ENCODE data around the gene ABHD2.
"Not testable (repeated sequence)": the region's sequence is repeated elsewhere in the genome, so short reads cannot be mapped to it uniquely, and the experiment has no call there.

ABHD2 gene

GRCh38 chr15:89122505-89123180 is 34.4 kb downstream of the ABHD2 start:
- DNase-seq = no peak

- no peak for DNase-seq
Measured at GRCh38 chr15:89123181-89123525, 34.9 kb downstream of the ABHD2 start.

DNA sequence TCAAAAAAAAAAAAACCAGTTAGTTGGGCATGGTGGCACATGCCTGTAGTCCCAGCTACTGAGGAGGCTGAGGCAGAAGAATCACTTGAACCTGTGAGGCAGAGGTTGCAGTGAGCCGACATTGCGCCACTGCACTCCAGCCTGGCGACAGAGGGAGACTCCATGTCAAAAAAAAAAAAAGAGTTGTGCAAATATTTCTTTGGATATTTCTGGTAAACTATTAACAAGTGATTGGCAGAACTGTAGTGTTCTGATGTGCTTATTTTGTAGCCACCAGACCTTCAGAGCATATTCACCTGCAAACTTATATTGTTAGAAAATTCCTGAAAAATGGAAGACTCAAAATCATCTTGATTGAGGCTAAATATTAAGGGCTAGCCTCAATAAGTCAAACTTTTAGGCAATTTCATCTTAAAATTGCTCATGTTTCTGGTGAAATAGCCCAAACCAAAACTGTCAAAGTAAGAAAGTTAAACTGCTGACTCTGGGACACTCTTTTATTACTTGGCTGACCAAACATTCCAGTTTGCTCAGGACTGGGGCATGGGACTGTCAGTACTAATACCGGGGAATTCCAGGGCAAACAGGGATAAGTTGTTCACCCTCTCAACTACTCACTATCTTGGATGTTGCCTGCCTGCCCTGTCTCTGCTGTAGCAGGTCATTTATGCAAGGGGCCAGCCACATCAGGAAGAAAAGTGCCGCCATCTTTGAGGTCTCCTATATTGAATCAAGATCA is 37.0 kb downstream of the ABHD2 start:
- no peak for DNase-seq

DNA sequence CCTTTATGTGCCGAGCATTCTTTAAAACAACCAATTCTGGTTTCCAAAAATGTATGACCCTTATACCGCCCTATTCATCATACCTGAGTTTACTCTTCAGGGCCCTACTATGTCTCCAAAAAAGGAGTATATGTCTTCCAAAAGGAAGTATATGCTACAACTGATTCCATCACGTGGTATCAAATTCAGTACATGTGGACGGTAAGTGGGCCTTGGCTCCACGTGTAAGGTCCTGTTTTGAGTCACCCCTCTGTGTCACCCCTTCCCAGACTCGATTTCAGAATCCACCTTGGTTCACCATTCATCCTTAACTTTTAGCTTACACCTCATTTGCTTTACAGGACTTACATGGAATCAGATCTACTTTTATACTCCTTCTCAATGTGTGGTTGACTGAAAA is 37.8 kb downstream of the ABHD2 start:
- no peak for DNase-seq

- DNase-seq = no peak
Measured at GRCh38 chr15:89127054-89127702, 38.9 kb downstream of the ABHD2 start.

GRCh38 chr15:89128320-89129122 is 40.3 kb downstream of the ABHD2 start:
- DNase-seq = no peak

DNA sequence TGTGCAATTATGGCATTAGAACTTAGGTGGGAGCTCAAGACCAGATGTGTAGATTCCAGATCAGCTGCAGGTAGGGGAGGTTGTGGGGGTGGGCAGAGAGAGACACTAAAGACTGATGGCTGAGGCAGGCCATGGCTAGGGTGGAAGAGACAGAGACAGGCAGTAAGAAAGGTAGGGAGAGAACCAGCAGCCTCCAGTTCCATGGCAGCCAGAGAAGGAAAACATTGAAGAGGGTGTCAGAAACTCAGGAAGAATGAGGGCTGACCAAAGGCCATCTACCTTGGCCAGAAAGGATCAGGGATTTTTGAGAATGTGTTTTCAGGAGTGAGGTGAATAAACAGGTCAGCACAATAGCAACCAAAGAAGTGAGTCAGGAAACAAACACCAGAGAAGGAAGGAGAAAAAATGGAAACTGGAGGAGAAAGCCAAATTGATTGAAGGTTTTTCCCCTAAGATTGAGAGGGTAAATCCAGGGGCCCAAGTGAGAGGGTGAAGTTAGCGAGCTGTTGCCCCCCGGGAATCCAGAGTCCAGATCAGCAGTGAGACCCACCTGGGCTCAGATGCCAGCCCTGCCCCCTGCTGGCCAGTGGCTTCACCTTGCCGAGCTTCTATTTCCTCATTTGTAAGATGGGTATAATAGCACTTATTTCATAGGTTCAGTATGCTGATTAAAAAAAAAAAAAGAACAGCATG is 41.0 kb downstream of the ABHD2 start:
- peak; percentile 62 for DNase-seq

- no peak for DNase-seq
Measured at GRCh38 chr15:89129816-89130134, 41.5 kb downstream of the ABHD2 start.

GRCh38 chr15:89130201-89130600 is 41.9 kb downstream of the ABHD2 start:
- DNase-seq = no peak

GRCh38 chr15:89131731-89132130 is 43.5 kb downstream of the ABHD2 start:
- DNase-seq = no peak

DNA sequence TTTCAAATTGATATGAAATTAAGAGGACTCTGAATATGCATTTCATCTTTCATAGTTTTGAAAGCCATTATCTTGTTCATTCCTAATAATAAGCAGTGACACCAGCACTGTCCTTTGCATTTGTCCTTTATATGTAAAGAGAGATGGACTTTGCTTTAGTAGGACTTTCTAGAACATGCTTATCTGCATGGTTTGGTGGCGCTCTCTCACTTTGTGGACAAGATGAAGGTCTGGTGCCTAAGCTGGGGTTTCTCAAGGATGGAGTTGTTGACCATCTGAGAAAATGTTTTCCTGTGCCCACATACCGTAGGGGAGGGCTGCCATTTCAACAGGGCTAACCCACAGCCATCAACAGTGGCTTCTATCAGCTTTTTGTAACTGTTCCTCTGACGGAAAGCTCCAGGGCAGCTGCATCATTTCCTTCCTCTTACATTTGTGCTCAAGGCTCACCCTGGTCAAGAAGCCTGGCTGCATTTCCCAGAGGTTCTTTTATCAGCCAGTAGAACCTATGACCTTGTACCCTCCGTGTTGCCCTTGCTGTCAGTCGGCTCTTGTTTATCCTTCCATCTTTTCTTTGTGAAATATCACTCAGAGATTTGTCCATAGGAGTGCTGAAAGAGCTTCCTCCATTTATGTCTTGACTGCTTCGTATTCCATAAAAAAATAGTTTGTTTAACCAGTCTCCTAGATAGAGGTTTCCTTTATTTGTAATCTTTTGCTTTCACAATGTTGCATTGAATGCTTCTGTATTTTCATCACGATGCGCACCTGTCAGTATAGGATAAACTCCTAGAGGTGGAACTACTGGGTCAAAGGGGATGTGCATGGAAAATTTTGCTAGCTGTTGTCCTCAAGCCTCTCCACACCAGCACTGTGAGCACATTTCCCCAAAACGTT is 44.6 kb downstream of the ABHD2 start:
- no peak for DNase-seq

DNA sequence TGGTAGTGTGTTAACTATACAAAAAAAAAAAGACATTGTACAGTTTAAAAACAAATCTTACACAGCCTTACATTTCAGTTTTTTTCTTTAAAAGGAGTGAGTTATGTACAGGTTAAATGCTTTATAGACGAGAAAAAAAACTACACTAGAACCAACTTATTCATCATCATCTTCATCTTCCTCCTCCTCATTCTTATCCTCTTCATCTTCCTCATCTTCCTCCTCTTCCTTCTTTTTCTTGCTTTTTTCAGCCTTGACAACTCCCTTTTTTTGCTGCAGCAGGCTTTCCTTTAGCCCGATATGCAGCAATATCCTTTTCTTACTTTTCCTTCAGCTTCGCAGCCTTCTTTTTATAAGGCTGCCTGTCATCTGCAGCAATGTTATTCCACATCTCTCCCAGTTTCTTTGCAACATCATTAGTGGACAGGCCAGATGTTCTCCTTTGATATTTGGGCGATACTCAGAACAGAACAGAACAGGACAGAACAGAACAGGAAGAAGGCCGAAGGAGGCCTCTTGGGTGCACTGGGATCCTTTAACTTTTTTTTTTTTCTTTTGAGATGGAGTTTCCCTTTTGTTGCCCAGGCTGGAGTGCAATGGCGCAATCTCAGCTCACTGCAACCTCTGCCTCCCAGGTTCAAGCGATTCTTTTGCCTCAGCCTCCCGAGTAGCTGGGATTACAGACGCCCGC is 47.3 kb downstream of the ABHD2 start:
- DNase-seq = not testable (repeated sequence)

GRCh38 chr15:89136078-89136806 is 48.0 kb downstream of the ABHD2 start:
- no peak for DNase-seq

GRCh38 chr15:89136818-89137772 is 48.8 kb downstream of the ABHD2 start:
- DNase-seq = no peak

GRCh38 chr15:89137926-89138325 is 49.7 kb downstream of the ABHD2 start:
- no peak for DNase-seq

GRCh38 chr15:89138999-89139612 is 50.9 kb downstream of the ABHD2 start:
- no peak for DNase-seq

GRCh38 chr15:89139613-89140499 is 51.6 kb downstream of the ABHD2 start:
- DNase-seq = no peak

DNA sequence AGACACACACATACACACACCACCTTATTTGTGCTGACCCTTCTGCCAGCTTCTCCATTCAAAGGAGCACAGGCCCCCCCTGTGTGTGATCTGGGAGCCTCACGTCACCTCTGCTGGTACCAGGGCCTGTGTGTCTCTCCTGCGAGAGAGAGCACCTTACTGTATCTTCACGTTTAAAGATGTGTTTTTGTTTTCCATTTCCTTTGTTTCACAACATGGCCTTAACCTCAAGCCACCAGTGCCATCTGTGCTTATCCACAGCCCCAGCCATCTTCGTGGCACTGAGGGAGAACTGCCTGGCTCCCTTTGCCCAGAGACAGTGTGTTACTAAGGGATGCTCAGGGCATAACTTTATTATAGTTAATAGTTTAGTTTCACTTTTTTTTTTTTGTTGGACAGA is 52.3 kb downstream of the ABHD2 start:
- DNase-seq = no peak
